Measurements from ENCODE around the gene KAZN.

The KAZN gene

GRCh38 chr1:14897997-14898645 lies 299.6 kb downstream of the KAZN start:
- no peak for DNase-seq (ENCODE audit: low read depth in 1 of 2, low spot score in 1 of 2)

- no peak for DNase-seq (ENCODE audit: low read depth in 1 of 2, low spot score in 1 of 2)
Measured at GRCh38 chr1:14899686-14900085, 301.2 kb downstream of the KAZN start.

- DNase-seq (ENCODE audit: low read depth in 1 of 2, low spot score in 1 of 2): no peak
Measured at GRCh38 chr1:14901371-14901954, 303.0 kb downstream of the KAZN start.

GRCh38 chr1:14903922-14904321 lies 305.4 kb downstream of the KAZN start:
- no peak for DNase-seq (ENCODE audit: low read depth in 1 of 2, low spot score in 1 of 2)

GRCh38 chr1:14906665-14907064 lies 308.2 kb downstream of the KAZN start:
- DNase-seq (ENCODE audit: low read depth in 1 of 2, low spot score in 1 of 2): no peak

GRCh38 chr1:14907416-14907815 lies 308.9 kb downstream of the KAZN start:
- no peak for DNase-seq (ENCODE audit: low read depth in 1 of 2, low spot score in 1 of 2)

GRCh38 chr1:14909273-14909672 lies 310.8 kb downstream of the KAZN start:
- DNase-seq (ENCODE audit: low read depth in 1 of 2, low spot score in 1 of 2): no peak

GRCh38 chr1:14909920-14910460 lies 311.5 kb downstream of the KAZN start:
- DNase-seq (ENCODE audit: low read depth in 1 of 2, low spot score in 1 of 2): no peak

GRCh38 chr1:14910984-14911721 lies 312.7 kb downstream of the KAZN start:
- DNase-seq (ENCODE audit: low read depth in 1 of 2, low spot score in 1 of 2): no peak

- no peak for DNase-seq (ENCODE audit: low read depth in 1 of 2, low spot score in 1 of 2)
Measured at GRCh38 chr1:14912839-14913481, 314.5 kb downstream of the KAZN start.

- DNase-seq (ENCODE audit: low read depth in 1 of 2, low spot score in 1 of 2): no peak
Measured at GRCh38 chr1:14913482-14914177, 315.1 kb downstream of the KAZN start.

GRCh38 chr1:14914351-14914988 lies 316.0 kb downstream of the KAZN start:
- no peak for DNase-seq (ENCODE audit: low read depth in 1 of 2, low spot score in 1 of 2)

GRCh38 chr1:14915356-14916054 lies 317.0 kb downstream of the KAZN start:
- DNase-seq (ENCODE audit: low read depth in 1 of 2, low spot score in 1 of 2): peak in 1 of 2 donors; percentile 11

- DNase-seq (ENCODE audit: low read depth in 1 of 2, low spot score in 1 of 2): no peak
Measured at GRCh38 chr1:14919289-14919688, 320.8 kb downstream of the KAZN start.

GRCh38 chr1:14919751-14920150 lies 321.3 kb downstream of the KAZN start:
- DNase-seq (ENCODE audit: low read depth in 1 of 2, low spot score in 1 of 2): no peak

- no peak for DNase-seq (ENCODE audit: low read depth in 1 of 2, low spot score in 1 of 2)
Measured at GRCh38 chr1:14921057-14921456, 322.6 kb downstream of the KAZN start.

- no peak for DNase-seq (ENCODE audit: low read depth in 1 of 2, low spot score in 1 of 2)
Measured at GRCh38 chr1:14922942-14923726, 324.6 kb downstream of the KAZN start.

- peak in 1 of 2 donors; percentile 5 for DNase-seq (ENCODE audit: low read depth in 1 of 2, low spot score in 1 of 2)
Measured at GRCh38 chr1:14923727-14924452, 325.4 kb downstream of the KAZN start.
